ENCODE results near the gene DEPP1. TPM values are rescaled to one million over a fixed set of nuclear protein-coding genes. Genes with fewer than 3 reads are reported as not detected.

DEPP1 gene
- total RNA-seq, 1 donor: 29.1 TPM

- no peak for DNase-seq (ENCODE audit: low read depth in 2 of 3, low spot score in 2 of 3)
These were observed 1.9 kb upstream of the DEPP1 start for GRCh38 chr10:44980309-44981171.

DNA sequence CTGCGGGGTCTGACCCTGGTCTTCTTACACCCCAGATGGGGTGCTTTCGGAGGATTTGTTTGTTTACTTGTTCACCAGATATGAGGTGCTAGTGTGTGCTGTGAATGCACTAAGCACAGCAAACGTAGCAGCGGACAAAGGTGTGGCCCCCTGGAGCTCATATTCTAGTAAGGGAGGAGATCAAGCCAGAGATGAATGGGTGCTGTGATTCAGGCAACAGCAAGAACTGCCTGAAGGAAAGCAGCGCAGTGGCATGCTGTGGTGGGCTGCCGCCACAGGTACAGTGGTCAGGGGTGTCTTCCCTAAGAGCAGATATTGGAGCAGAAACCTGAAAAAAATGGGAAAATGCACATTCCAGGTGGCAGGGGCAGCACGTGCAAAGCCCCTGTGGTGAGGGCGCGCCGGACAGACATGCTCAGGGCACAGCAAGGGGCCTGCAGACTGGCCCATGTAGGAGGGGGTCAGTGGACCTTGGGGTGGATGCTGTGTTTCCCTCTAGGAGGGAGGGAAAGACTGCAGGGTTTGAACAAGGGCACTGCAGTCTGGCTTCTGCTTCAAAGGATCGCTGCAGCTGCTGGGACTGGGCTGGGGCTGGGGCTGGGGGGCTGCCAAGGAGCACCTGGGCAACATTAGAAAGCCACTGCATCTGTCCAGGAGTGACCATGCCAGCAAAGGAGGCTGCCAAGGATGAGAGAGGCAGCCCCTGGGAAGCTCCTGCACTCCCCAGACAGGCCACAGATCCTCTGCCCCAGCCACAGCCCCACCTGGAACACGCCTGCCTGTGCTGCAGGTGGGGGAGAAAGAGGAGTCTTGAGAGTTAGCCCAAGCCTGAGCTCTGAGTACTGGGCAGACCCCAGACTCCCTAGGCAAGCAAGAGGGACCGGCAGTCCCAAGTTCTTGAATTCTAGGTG, 927 bp upstream of the DEPP1 start:
- no peak for DNase-seq (ENCODE audit: low read depth in 2 of 3, low spot score in 2 of 3)

DNA sequence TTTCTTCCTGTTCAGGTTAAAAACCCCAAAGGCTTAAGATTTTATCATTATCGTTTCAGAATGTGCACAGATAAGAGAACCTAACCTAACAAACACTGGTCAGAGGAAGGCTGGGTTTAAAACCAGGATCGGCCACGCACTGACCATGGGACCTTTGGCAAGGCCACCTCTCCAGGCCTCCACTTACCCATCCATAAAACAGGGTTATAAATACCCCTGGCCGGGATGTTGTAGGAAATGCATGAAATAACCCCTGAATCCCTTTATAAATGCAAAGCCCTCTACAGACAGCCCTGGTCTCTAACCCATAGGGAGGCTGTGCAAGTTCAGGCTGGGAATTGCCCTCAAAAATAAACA, 418 bp downstream of the DEPP1 start:
- DNase-seq (ENCODE audit: low read depth in 2 of 3, low spot score in 2 of 3): no peak

- DNase-seq (ENCODE audit: low read depth in 2 of 3, low spot score in 2 of 3): peak in 1 of 3 donors; percentile 28
These were observed 1.1 kb downstream of the DEPP1 start for GRCh38 chr10:44977287-44978212.

DNA sequence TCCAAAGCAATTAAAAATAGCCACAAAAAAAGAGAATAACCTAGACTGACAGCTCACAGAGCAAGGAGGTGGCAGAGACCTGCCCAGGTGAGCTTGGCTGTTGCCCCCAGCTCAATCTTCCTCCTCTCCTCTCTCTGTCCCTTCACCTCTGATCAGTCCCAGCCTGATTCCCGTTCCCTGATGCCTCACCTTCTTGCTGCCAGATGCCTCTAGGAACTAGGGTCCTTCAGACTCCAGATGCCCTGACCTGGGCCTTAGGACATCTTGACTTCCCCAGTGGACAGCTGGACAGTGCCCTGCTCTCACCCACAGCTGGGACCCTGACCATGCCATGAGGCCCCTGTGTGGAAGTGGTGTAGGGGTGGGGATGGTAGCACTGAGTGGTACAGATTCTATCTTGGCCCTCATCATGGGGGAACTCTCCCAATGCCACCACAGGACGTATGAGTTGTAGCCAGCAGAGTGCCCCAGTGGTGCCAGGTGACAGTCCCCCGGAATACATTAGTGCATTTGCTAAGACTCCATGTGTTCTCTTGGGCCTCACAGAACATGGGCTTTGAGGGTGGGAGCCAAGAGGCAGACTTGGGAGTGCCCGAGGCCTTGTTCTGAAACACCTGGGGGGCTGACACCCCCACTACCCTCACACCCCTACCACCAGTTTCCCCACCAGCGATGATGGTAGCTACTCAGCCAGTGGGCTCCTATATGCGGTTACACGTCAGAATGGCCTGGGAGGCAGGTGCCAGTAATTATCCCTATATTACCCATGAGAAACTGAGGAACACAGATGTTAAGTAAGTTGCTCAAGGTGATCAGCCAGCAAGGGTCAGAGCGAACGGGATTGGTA, 2.0 kb downstream of the DEPP1 start:
- no peak for DNase-seq (ENCODE audit: low read depth in 2 of 3, low spot score in 2 of 3)

DNA sequence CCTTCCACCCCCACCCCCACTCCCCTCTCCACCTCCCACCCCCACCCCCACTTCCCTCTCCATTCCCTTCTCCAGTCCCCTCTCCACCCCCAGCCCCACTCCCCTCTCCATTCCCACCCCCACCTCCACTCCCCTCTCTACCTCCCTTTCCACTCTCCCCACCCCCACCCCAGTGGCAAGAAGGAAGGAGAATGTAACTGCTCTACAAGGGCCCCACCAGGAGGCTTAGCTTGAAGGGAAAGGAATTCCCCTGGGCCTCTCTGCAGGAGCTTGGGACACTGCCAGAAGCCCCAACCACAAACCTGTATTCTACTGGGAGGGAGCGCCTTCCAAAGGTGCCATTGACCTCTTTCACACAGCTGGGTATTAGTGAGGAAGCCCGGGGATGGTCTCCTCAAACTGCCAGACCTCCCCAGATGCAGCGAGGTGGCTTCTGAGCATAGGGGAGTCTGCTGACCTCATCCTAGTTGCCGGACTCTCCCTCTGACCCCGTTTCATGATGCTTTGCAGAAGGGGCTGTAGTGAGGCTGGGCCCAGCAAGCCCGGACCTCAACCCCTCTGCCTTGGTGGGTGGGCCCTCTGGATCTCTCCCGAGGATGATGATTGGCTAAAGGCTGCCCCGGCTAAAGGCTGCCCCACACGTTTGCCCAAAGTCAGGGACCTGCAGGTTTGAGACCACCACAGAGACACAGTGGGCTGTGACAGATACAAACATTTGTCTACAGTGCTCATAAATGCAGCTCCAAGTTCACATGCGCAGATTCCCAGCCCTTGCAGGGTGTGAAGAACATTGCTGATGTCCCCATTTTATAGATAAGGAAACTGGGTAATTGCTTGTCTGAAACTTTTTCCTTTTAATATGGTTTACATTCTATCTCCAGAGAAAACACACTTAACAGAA, 2.9 kb downstream of the DEPP1 start:
- peak in 1 of 3 donors; percentile 40 for DNase-seq (ENCODE audit: low read depth in 2 of 3, low spot score in 2 of 3)

DNA sequence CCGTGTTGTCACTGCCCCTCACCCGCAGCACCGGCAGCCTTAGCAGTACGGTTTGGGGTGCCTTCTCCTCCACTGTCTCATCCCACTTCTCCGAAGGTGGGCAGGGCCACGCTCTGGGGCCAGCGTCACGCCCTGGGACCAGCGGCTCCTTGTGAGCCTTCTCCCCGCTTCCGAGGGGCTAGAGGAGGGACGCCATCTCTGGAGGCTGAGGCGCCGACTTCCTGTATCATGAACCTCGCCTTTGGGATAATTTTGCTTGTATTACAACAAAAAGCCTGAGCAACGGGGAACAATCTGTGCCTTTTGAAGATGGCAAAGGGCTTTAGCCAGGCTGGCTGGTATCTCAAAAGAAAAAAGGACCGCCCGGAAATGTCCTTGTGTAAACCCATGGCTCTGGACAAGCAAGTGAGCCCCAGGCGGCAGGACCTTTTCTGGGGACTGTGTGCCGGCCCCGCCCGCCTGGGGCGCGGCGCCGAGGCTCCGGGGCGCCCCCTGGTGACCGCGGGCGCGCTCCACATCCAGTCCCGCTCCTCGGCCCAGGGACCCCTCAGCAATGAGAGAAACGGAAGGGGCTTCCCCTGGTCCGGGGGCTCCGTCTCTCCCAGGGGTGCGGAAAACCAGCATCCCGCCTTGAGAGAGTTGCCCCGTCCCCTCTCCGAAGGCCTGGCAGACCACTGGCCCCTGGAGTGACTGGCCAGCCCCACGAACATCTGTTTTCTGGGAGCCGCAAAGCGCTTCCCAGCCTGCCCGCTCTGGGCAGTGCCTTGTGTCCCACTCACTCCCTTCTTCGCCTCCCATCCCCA, 3.8 kb downstream of the DEPP1 start:
- DNase-seq (ENCODE audit: low read depth in 2 of 3, low spot score in 2 of 3): peak; percentile 54 to 62 (median 54)

GRCh38 chr10:44974082-44974627, 4.5 kb downstream of the DEPP1 start:
- no peak for DNase-seq (ENCODE audit: low read depth in 2 of 3, low spot score in 2 of 3)

GRCh38 chr10:44973323-44974081, 5.1 kb downstream of the DEPP1 start:
- no peak for DNase-seq (ENCODE audit: low read depth in 2 of 3, low spot score in 2 of 3)

DNA sequence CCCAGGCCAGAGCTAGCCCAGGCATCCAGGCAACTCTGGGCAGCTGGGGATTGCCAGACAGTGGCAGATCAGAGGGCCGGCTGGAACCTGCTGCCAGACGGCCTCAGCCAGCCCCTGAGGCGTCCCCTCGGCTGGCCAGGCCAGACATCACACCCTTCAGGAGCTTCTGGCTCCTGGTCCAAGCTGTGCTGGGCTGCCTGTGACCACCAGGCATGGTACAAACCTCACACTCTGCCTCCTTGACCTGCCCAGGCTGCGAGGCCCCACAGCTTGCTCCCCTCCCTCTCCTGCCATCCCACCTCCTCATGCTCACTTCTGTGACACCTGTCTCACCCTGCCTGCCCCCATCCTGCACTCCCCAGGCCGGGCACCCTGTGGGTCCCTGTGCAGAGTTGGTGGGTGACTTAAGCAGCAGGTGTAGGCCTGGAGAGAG, 5.7 kb downstream of the DEPP1 start:
- DNase-seq (ENCODE audit: low read depth in 2 of 3, low spot score in 2 of 3): no peak

DNA sequence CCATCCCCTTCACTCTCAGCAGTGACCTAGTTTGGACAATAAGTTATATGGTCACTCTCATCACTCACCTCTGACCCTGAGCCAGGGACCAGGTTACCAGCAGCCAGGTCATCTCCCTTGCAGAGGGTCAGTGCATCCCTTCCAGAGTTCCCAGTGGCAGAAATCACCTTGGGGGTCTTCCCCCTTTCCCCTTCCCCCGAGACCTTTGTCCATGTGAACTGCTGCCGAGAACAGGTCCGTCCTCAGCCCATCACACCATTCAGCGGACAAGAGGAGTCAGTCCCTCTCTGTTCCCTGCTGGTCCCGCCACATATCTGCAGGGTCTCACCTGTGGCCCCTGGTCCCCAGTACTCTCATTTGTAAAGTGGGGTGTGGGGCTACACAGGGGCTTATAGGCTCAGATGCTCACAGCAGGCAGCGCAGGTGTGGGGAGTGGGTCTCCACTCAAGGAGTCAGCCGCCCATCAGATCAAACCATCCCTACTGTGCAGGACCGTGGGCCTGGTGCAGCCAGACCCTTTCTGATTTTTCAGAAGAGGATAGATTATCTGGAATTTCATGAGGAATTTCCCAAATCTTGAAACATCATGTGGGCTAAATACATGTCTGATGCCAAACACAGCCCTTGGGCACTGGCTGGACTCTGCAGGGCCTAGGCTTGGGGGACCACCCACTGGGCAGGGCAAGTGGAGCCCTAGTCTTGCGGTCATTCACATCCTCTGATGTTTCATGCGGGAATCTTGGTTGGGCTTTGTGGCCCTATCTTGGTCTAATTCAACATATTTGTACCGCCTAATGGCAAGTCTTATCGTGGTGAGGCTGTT, 6.5 kb downstream of the DEPP1 start:
- DNase-seq (ENCODE audit: low read depth in 2 of 3, low spot score in 2 of 3): no peak

- DNase-seq (ENCODE audit: low read depth in 2 of 3, low spot score in 2 of 3): no peak
These were observed 7.2 kb downstream of the DEPP1 start for GRCh38 chr10:44971434-44971833.

GRCh38 chr10:44970812-44971395, 7.7 kb downstream of the DEPP1 start:
- no peak for DNase-seq (ENCODE audit: low read depth in 2 of 3, low spot score in 2 of 3)

GRCh38 chr10:44969854-44970253, 8.8 kb downstream of the DEPP1 start:
- no peak for DNase-seq (ENCODE audit: low read depth in 2 of 3, low spot score in 2 of 3)
